NCI-H345 (cell line): ENCODE data around the gene CRYL1.

Experiments used
- DNase-seq: peaks from one replicate; lab custom pipeline; 2025; lab: John Stamatoyannopoulos, UW

CRYL1 gene

GRCh38 chr13:20526664-20527063 is 1.0 kb upstream of the CRYL1 start:
- DNase-seq: no peak

DNA sequence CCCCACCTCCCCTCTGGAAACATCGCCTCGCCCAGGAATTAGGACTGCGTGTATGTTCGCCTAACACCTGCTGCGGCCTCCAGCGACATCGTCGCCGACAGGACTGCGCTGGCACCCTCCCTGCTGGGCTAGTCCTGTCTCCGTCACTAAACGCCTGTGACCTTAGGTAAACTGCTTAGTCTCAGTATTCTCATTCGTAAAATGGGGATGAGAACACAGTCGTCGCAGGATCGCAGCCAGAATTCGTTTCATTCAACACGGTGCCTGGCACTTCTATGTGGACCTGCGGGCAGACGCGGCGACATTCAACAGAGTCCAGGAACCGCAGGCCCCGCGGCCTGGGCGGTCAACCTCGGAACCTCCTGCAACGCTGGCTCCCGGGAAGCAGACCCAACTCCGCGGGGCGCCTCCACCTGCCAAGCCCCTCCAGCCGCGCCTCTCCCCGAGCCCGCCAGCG is 485 bp downstream of the CRYL1 start:
- no peak for DNase-seq

GRCh38 chr13:20521364-20522115 is 4.1 kb downstream of the CRYL1 start:
- no peak for DNase-seq

DNA sequence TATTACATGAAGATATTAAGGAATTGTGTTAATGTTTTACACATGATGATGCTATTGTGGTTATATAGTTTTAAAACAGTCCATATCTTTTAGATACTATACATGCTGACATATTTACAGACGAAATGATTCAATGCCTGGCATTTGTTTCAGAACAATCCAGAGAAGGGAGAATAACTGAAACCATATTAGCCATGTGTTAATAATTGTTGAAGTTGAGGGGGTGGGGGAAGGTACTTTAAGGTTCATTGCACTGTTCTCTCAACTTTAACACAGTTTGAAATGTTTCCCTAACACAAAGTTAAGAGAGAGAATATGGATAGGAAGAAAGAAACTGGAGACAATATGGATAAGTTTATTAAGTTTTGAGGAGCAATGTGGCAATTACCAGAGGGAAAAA is 5.8 kb downstream of the CRYL1 start:
- no peak for DNase-seq

- no peak for DNase-seq
These were observed 7.0 kb downstream of the CRYL1 start for GRCh38 chr13:20518660-20519100.

GRCh38 chr13:20514866-20515265 is 10.8 kb downstream of the CRYL1 start:
- DNase-seq: no peak

DNA sequence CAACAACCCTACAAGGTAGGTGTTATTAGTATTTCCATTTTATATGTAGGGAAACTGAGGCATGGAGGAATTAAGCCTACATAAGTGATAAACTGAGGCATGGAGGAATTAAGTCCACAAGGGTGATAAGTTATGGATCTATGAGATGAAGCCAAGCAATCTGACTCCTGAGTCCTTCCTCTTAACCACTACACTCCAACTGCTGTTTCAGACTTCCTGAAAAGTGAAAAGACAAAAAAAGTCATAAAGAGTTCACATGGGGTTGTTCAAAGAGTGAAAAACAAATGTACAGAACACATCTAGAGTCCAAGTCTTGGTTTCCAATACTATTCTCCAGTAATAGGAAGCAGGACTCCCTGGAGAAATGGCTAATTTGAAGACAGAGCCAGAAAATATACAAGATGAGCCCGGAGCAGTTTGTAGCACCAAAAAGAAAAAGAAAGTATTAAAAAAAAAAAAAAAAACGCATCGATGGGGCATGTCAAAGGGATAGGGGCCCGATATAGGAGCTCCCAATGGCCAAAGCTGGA is 12.1 kb downstream of the CRYL1 start:
- DNase-seq: no peak

DNA sequence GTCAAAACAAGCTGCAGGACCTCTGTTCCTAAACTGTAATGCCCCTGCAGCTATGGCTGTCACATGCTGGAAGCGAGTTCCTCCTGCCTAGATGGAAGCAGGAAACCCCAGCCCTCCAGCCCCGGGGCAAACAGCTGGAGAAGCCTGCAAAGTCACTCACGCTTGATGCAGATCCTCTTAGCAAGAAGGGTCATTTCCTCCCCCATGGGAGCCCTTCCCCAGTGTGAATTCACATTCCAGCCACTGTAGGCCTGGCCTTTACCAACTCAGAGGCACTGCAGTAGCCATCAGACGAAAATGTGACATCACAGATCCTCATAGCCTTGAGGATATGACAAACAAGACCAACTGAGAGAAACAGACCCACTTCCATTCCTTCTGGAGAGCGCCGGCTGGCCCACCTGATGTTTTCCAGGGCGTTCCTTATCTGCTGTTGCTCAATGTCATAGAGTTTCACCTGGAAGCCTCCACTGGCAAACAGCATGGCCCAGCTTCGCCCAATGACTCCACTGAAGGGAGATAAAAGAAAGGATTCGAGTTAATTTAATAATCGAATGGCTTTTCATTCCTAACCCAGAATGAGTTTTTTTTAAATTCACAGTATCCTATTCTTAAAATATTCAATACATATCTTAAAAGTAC is 13.5 kb downstream of the CRYL1 start:
- no peak for DNase-seq

GRCh38 chr13:20506696-20507095 is 19.0 kb downstream of the CRYL1 start:
- DNase-seq: no peak

DNA sequence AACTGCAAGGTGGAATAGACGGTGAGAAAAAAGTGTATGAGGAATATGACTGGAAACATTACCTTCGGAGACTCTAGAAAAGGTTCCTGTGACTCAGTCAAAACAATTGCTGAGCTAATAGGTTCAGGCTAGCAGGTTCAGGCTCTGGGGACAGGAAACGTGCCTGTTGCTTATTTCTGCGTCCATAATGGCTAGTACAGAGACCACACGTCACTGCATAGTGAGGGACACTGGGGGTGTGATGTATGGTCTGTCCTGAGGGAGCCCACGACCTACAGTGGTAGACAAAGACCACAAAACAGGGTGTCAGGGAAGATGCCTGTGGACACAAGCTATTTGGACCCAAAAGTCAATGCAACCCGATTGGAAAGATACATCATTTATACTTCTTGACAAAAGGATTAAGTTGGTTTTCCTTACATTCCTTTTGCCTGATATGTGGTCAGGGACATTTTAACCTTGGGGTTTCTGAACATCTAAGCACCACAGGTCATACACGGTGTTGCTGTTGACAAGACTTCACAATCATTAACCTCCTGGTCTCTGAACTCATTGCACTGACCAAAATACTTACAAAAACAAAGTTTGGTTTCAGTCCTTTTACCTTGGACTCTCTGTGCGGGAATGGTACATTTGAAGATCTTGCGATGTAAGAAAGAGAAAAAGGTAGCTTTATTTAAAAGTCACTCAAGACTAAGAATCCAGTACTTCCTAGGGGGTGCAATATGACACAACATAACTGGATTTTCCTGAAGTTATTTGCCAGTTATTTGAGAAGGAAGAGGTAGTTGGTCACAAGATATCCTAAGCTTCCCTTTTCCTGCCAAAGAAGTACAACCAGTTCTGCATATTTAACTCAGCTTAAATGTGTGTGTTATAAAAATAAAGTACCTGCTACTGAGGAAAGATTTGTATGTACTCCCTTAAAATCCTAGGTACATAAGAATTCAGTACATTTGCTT is 20.0 kb downstream of the CRYL1 start:
- DNase-seq: no peak

GRCh38 chr13:20503088-20504083 is 22.3 kb downstream of the CRYL1 start:
- no peak for DNase-seq

GRCh38 chr13:20501592-20501991 is 24.1 kb downstream of the CRYL1 start:
- no peak for DNase-seq

DNA sequence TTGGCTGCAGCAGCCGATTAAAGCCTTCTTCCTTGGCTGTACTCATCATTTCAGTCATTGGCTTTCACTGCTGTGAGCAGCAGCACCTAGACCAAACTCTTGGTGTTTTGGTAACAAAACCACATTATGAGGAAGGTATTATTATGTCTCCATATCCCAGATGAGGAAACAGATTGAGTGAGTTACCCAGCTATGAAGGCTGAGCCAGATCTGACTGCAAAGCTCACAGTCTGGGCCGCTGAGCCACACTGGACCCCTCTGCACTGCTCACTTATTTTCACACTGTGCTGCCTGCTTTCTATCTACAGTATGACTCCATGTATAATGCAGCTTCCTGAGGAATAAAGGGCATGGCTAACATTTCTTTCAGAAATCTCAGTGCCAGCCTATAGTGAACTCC is 24.5 kb downstream of the CRYL1 start:
- DNase-seq: no peak

DNA sequence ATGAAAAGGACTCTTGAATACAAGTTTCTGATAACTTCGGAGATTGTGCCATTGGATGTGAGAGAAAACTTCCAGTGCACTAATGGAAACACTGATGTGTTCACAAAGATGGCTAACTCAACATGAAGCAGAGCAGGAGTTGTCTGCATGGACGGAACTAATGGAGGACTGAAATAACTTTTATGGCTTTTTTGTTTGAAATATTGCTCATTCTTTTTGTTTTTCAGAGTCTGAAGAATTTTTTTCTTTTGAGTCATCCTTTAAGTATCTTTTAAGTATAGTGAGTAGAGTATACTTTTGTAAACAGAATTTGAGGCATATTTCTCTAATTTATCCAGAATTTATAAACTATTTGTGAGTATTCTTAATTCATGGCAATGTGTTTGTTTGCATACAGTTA is 25.7 kb downstream of the CRYL1 start:
- DNase-seq: no peak

DNA sequence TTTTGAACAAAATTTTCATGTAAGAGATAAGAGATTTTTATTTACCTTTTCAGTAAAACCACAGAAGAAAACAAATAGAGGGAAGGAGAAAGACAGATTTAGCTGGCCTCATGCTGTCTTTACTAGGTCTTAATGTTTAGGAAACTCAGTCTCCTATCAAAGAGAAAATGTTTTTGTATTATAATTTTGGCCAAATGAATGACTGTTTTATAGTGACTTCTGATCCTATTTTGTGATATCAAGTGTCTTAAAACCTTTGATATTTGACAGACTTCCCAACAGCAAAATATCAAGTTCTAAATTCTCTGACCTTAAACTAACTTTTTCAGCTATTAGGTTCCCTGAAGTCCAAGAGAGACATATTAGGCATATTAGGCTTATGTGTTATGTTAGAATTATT is 27.0 kb downstream of the CRYL1 start:
- DNase-seq: no peak

- no peak for DNase-seq
These were observed 27.5 kb downstream of the CRYL1 start for GRCh38 chr13:20498129-20498528.

DNA sequence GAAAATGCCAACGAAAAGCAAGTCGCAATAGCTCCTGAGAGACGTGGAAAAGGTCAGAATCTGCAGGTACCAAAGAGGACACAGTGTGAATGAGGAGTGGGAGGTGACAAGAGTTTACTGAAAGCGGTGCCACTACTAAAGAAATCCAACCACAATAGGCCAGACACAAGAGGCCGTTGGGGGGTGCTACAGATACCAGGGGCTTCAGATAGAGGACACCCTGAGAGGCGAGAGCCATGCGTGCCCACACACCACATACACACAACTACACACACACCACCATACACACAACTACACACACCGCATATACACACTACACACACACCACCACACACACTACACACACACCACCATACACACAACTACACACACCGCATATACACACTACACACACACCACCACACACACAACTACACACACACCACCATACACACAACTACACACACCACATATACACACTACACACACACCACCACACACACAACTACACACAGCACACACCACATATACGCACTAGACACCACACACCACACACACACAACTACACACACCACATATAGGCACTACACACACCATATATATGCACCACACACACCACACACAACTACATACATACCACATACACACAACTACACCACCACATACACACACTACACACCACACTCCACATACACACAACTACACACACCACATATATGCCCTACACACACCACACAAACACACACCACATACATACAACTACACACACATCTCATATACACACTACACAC is 28.5 kb downstream of the CRYL1 start:
- DNase-seq: no peak

GRCh38 chr13:20495087-20496023 is 30.3 kb downstream of the CRYL1 start:
- peak; percentile 54 for DNase-seq

GRCh38 chr13:20494656-20495055 is 31.0 kb downstream of the CRYL1 start:
- DNase-seq: no peak
